ENCODE data around the gene WDR64. TPM values are rescaled to one million over a fixed set of nuclear protein-coding genes. Genes with fewer than 3 reads are reported as not detected.

Gene WDR64
- total and polyA plus RNA-seq, 2 of the 4 experiments (the other 2 are of a cell fraction): not detected

DNA sequence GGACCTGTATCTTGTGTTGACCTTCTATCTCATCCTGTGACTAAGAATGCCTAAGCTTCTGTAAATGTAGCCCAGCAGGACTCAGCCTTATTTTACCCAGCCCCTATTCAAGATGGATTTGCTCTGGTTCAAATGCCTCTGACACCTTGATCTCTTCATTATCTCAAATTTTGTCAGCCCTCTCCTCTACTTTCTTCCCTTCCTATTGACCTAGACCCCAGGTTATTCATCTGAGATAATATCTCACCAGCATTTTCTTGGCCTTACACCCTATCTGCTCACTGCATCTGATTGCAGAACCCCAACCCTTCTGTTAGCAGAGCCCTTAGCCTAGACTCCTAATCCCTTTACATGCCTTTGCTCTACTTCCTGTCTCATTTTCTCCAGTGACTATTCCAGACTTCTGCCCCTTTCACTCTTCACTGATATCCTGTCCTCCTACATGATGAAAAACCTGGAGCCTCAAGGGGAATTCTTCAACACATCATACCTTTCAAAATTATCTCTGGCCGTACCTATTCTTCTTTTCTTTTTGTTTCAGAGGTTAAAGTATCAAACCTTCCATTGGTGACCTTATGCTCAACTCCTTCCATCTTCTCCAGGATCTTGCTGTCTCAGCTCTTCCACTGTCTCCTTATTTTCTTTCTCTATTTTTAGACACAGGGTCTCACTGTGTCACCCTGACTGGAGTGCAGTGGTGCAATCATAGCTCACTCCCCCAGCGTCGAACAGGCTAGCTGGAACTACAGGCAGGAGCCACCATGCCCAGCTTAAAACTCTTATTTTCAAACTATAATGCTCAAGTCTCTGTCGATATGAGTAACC lies 44.9 kb downstream of the WDR64 start:
- H2BK120ac ChIP-seq (ENCODE audit: low read depth, low read length): no peak overlapping the region
- WGBS, 2 experiments (ENCODE audit: extremely low coverage in 2 of 2, insufficient read length in 1 of 2): 66 to 100% methylated on average over 1 to 3 of the region's 4 CpGs
- in situ Hi-C loops (cut with MboI; ENCODE audit: low sequenced_read_pairs): no loop called here
- dilution Hi-C loops (cut with HindIII; ENCODE audit: low sequenced_read_pairs, unreplicated experiment): no loop called here
- no peak overlapping the region for H3K4me2 ChIP-seq (ENCODE audit: low read depth, low read length)
- no peaks in the 10 kb centered on the region for H3K36me3 ChIP-seq (ENCODE audit: control insufficient read depth, insufficient read depth, low read length)
- no peaks in the 10 kb centered on the region; the same call in 1 of the 2 replicates for H3K27me3 ChIP-seq (ENCODE audit: control insufficient read depth, insufficient read depth, low read length)
- H3K4me1 ChIP-seq (ENCODE audit: control insufficient read depth, insufficient read depth, low read length): no peaks in the 10 kb centered on the region
- H3K18ac ChIP-seq (ENCODE audit: low read depth, low read length): no peak overlapping the region
- H3K14ac ChIP-seq (replicated peaks; ENCODE audit: low read depth, low read length): no peak overlapping the region
- TF ChIP-seq MXI1 (IDR thresholded peaks at IDR 0.05; ENCODE audit: borderline replicate concordance, low read depth, low read length) (no peak), SMC3 (IDR thresholded peaks at IDR 0.05; ENCODE audit: low read depth, low read length) (no peak), POLR2A (IDR thresholded peaks at IDR 0.05; ENCODE audit: low read depth, low read length) (no peak), FOS (IDR thresholded peaks at IDR 0.05; ENCODE audit: low read depth, low read length) (no peak), CHD1 (IDR thresholded peaks at IDR 0.05; ENCODE audit: low read depth, low read length) (no peak)
- H3K4me3 ChIP-seq (ENCODE audit: insufficient read depth, low read depth, low read length): no peak overlapping the region
- H4K20me1 ChIP-seq (ENCODE audit: insufficient read depth, low read length): no peaks in the 10 kb centered on the region
- H3K9me3 ChIP-seq (ENCODE audit: control insufficient read depth, insufficient read depth, low read length): no peaks in the 10 kb centered on the region
- no peak overlapping the region for H2AFZ ChIP-seq (replicated peaks; ENCODE audit: low read length, poor library complexity)
- H2BK5ac ChIP-seq (ENCODE audit: low read depth, low read length, poor library complexity, severe bottlenecking): no peak overlapping the region
- H3K56ac ChIP-seq (ENCODE audit: extremely low read depth, insufficient read depth, low read length): no peak overlapping the region
- ATAC-seq (ENCODE audit: low read depth) (no peak), DNase-seq (no peak)
- no peak overlapping the region for H2AK5ac ChIP-seq (ENCODE audit: low read depth, low read length)
- no peak overlapping the region for H4K91ac ChIP-seq (ENCODE audit: insufficient read depth, low read depth, low read length)
- no peaks in the 10 kb centered on the region for H3K9me1 ChIP-seq (ENCODE audit: insufficient read depth, low read length)
- ChIA-PET CTCF (no interaction called here), POLR2A (ENCODE audit: unreplicated experiment) (no interaction called here)
- intact Hi-C loops (cut with micrococcal nuclease): no loop called here
- no peak overlapping the region for H2BK15ac ChIP-seq (ENCODE audit: low read depth, low read length)
- no peak overlapping the region for H3K23ac ChIP-seq (ENCODE audit: low read depth, low read length)
- no peak overlapping the region for H2AK9ac ChIP-seq (replicated peaks; ENCODE audit: low read depth, low read length, poor library complexity)
- H3K4ac ChIP-seq (ENCODE audit: low read depth, low read length): no peak overlapping the region
- H3K27ac ChIP-seq (ENCODE audit: insufficient read depth, low read length): no peak overlapping the region
- H3K9ac ChIP-seq (ENCODE audit: low read depth, low read length): no peak overlapping the region
- H4K5ac ChIP-seq (ENCODE audit: low read depth, low read length): no peak overlapping the region
- H4K8ac ChIP-seq (ENCODE audit: low read depth in 2 of 2, low read length in 2 of 2): no peak overlapping the region
- H2BK20ac ChIP-seq (ENCODE audit: low read depth, low read length): no peak overlapping the region
- BruUV-seq (replicated peaks): no TSS peak
- H3K79me1 ChIP-seq (ENCODE audit: low read depth in 1 of 2, low read length in 2 of 2): no peaks in the 10 kb centered on the region
